ENCODE data around the gene CSRP1.
"Not testable (repeated sequence)": the region's sequence is repeated elsewhere in the genome, so short reads cannot be mapped to it uniquely, and the experiment has no call there.

The CSRP1 gene

GRCh38 chr1:201495551-201496295 is 11.2 kb downstream of the CSRP1 start:
- no peak for DNase-seq

- no peak for DNase-seq
These were observed 12.9 kb downstream of the CSRP1 start for GRCh38 chr1:201493757-201494617.

- DNase-seq, result not testable (repeated sequence)
These were observed 13.8 kb downstream of the CSRP1 start for GRCh38 chr1:201493026-201493656.

GRCh38 chr1:201491896-201492511 is 14.9 kb downstream of the CSRP1 start:
- no peak for DNase-seq

GRCh38 chr1:201490708-201491131 is 16.2 kb downstream of the CSRP1 start:
- no peak for DNase-seq

GRCh38 chr1:201489643-201490261 is 17.2 kb downstream of the CSRP1 start:
- DNase-seq, result no peak

GRCh38 chr1:201488830-201489589 is 17.9 kb downstream of the CSRP1 start:
- DNase-seq, result no peak

- DNase-seq, result no peak
These were observed 19.2 kb downstream of the CSRP1 start for GRCh38 chr1:201487742-201488141.

- no peak for DNase-seq
These were observed 20.7 kb downstream of the CSRP1 start for GRCh38 chr1:201486187-201486586.

GRCh38 chr1:201485184-201485774 is 21.6 kb downstream of the CSRP1 start:
- DNase-seq, result no peak

- DNase-seq, result no peak
These were observed 23.5 kb downstream of the CSRP1 start for GRCh38 chr1:201483373-201483949.

- DNase-seq, result no peak
These were observed 24.2 kb downstream of the CSRP1 start for GRCh38 chr1:201482755-201483154.

GRCh38 chr1:201481761-201482493 is 25.0 kb downstream of the CSRP1 start:
- DNase-seq, result peak; percentile 26

- DNase-seq, result no peak
These were observed 25.9 kb downstream of the CSRP1 start for GRCh38 chr1:201481004-201481380.

GRCh38 chr1:201480231-201481003 is 26.5 kb downstream of the CSRP1 start:
- peak; percentile 97 for DNase-seq

GRCh38 chr1:201479201-201479730 is 27.7 kb downstream of the CSRP1 start:
- no peak for DNase-seq

- DNase-seq, result not testable (repeated sequence)
These were observed 28.3 kb downstream of the CSRP1 start for GRCh38 chr1:201478666-201479065.

- no peak for DNase-seq
These were observed 30.1 kb downstream of the CSRP1 start for GRCh38 chr1:201476670-201477344.

All from SHP77 treated with DMSO at 0.1 percent for 48 hours (cell line).